Fibroblast of skin of back (primary cell): ENCODE results near the gene EDARADD. TPM values are rescaled to one million over a fixed set of nuclear protein-coding genes. Genes with fewer than 3 reads are reported as not detected.
"Not testable (repeated sequence)": the region's sequence is repeated elsewhere in the genome, so short reads cannot be mapped to it uniquely, and the experiment has no call there.

Source experiments
- DNase-seq: peaks from one replicate; pipeline ENCODE4 v3.0.0-alpha.2; 2013
- polyA plus RNA-seq, 2 experiments: library from polyadenylated mRNA; unstranded; fragments of 120-200 nt; gene quantifications; one replicate each; pipeline ENCODE4 v1.2.1, GENCODE V29; 2013; ENCODE audit not compliant: insufficient read length in 2 of 2

Gene EDARADD
- 0.38 TPM for polyA plus RNA-seq (2013, experiment 1 of 2; ENCODE audit: insufficient read length)
- 0.26 TPM for polyA plus RNA-seq (2013, experiment 2 of 2; ENCODE audit: insufficient read length)

- DNase-seq = peak; percentile 13
Measured at GRCh38 chr1:236393681-236394481, at the start of gene EDARADD. Gene EDARADD, plus strand, starts transcription at chr1:236394286. Its CDS starts 159 bp downstream, at chr1:236394445.

GRCh38 chr1:236345728-236346127, 48.4 kb upstream of the EDARADD start:
- DNase-seq = no peak

GRCh38 chr1:236348071-236348470, 46.0 kb upstream of the EDARADD start:
- no peak for DNase-seq

- DNase-seq = no peak
Measured at GRCh38 chr1:236350308-236350707, 43.8 kb upstream of the EDARADD start.

GRCh38 chr1:236351875-236352573, 42.1 kb upstream of the EDARADD start:
- DNase-seq = no peak

- not testable (repeated sequence) for DNase-seq
Measured at GRCh38 chr1:236352747-236353146, 41.3 kb upstream of the EDARADD start.

GRCh38 chr1:236353813-236354212, 40.3 kb upstream of the EDARADD start:
- DNase-seq = no peak

GRCh38 chr1:236354330-236355147, 39.5 kb upstream of the EDARADD start:
- peak; percentile 6 for DNase-seq

- no peak for DNase-seq
Measured at GRCh38 chr1:236356141-236356540, 37.9 kb upstream of the EDARADD start.

- DNase-seq = no peak
Measured at GRCh38 chr1:236361909-236362590, 32.0 kb upstream of the EDARADD start.

GRCh38 chr1:236363237-236363636, 30.8 kb upstream of the EDARADD start:
- DNase-seq = no peak

GRCh38 chr1:236365999-236366570, 28.0 kb upstream of the EDARADD start:
- no peak for DNase-seq

GRCh38 chr1:236366681-236367080, 27.4 kb upstream of the EDARADD start:
- not testable (repeated sequence) for DNase-seq

- DNase-seq = no peak
Measured at GRCh38 chr1:236370420-236370819, 23.7 kb upstream of the EDARADD start.

- DNase-seq = no peak
Measured at GRCh38 chr1:236371083-236371482, 23.0 kb upstream of the EDARADD start.

- no peak for DNase-seq
Measured at GRCh38 chr1:236377832-236378535, 16.1 kb upstream of the EDARADD start.

GRCh38 chr1:236381565-236382158, 12.4 kb upstream of the EDARADD start:
- DNase-seq = no peak

- no peak for DNase-seq
Measured at GRCh38 chr1:236388332-236388731, 5.8 kb upstream of the EDARADD start.

- DNase-seq = no peak
Measured at GRCh38 chr1:236389253-236389652, 4.8 kb upstream of the EDARADD start.

- DNase-seq = no peak
Measured at GRCh38 chr1:236391008-236391407, 3.1 kb upstream of the EDARADD start.

GRCh38 chr1:236392182-236392581, 1.9 kb upstream of the EDARADD start:
- DNase-seq = no peak
